SK-N-MC (cell line): ENCODE results near the gene RNF121.

Source experiments
- EZH2 ChIP-seq: fragments of 200-600 bp; sonication (generic); IDR thresholded peaks from one replicate; pipeline ENCODE4 v1.6.1; 2017; ENCODE audit warnings: antibody characterized with exemption
- FOXP2 ChIP-seq: optimal IDR thresholded peaks from 2 replicates; pipeline ENCODE3; 2011; ENCODE audit warnings: mild to moderate bottlenecking, moderate library complexity; ENCODE audit not compliant: insufficient read depth; ENCODE audit errors: extremely low read length, control extremely low read depth
- POLR2AphosphoS5 ChIP-seq: IDR thresholded peaks from 2 replicates; pipeline ENCODE4 v1.6.1; 2012; ENCODE audit warnings: mild to moderate bottlenecking, low read depth, low read length, borderline replicate concordance

GRCh38 chr11:71935338-71935925 is 6.6 kb downstream of the RNF121 start:
- TF ChIP-seq POLR2AphosphoS5 (no peak), EZH2 (no peak), FOXP2 (no peak)
